Measurements from ENCODE around the gene GRIN1.

Gene GRIN1

GRCh38 chr9:137138722-137139467 lies at the start of gene GRIN1:
TSS of gene GRIN1 (plus strand) at chr9:137139154. CDS start at chr9:137139487, 333 bp downstream.
- DNase-seq = no peak

GRCh38 chr9:137089232-137089947 lies 49.6 kb upstream of the GRIN1 start:
- DNase-seq = peak; percentile 14

- no peak for DNase-seq
Observed at GRCh38 chr9:137095664-137096517, 43.1 kb upstream of the GRIN1 start.

- DNase-seq = no peak
Observed at GRCh38 chr9:137096785-137097546, 42.0 kb upstream of the GRIN1 start.

GRCh38 chr9:137097761-137098462 lies 41.0 kb upstream of the GRIN1 start:
- no peak for DNase-seq

GRCh38 chr9:137099231-137099630 lies 39.7 kb upstream of the GRIN1 start:
- DNase-seq = no peak

GRCh38 chr9:137103206-137103999 lies 35.6 kb upstream of the GRIN1 start:
- no peak for DNase-seq

GRCh38 chr9:137105814-137106661 lies 32.9 kb upstream of the GRIN1 start:
- no peak for DNase-seq

GRCh38 chr9:137106662-137107250 lies 32.2 kb upstream of the GRIN1 start:
- no peak for DNase-seq

GRCh38 chr9:137107312-137107921 lies 31.5 kb upstream of the GRIN1 start:
- no peak for DNase-seq

GRCh38 chr9:137107982-137108381 lies 31.0 kb upstream of the GRIN1 start:
- DNase-seq = no peak

GRCh38 chr9:137108608-137109249 lies 30.2 kb upstream of the GRIN1 start:
- peak; percentile 11 for DNase-seq

GRCh38 chr9:137109250-137110146 lies 29.5 kb upstream of the GRIN1 start:
- no peak for DNase-seq

GRCh38 chr9:137110147-137110910 lies 28.6 kb upstream of the GRIN1 start:
- DNase-seq = no peak

GRCh38 chr9:137110911-137111787 lies 27.8 kb upstream of the GRIN1 start:
- DNase-seq = no peak

Measured in MV-4-11 (cell line).